Right lobe of liver (tissue), 4 donors: ENCODE data around the gene INPP5A.

Experiments
- POLR2A ChIP-seq: fragments of 450-650 bp; IDR thresholded peaks from one replicate; pipeline ENCODE4 v1.6.1; 2017; ENCODE audit warnings: antibody characterized with exemption, mild to moderate bottlenecking
- TF ChIP-seq, protein P1 (sequence below), 4 donors: fragments of 200-600 bp in 3 of 4; fragments of 450-650 bp in 1 of 4; IDR thresholded peaks; one replicate each; pipeline versions ENCODE4 v1.5.1 to v1.8.0; 2016 to 2022; ENCODE audit warnings: antibody characterized with exemption in 4 of 4, mild to moderate bottlenecking in 2 of 4
- donor health status: DM: no; HTN: no; CAD: no.
- donor health status: DM: no; HTN: no; CAD: no.
- donor health status: DM: no; HTN: yes; CAD: no.

DNA sequence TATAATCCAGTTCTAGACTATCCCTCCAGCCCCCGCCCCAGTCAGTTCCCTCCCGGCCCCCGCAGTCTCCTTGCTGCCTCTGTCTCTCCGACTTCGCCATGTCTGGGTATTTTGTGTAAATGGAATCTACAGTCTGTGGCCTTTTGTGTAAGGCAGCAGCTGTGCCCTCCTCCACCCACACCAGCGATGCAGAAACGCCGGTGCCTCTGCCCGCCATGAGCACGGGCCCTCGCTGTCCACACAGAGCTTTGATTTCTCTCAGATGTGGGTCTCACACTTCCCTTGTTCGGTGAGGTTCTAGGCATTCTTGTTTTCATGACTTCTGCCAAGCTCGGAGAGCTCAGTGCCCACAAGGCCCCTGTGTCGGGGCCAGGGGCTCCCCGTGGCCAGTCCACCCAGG lies 210.5 kb downstream of the INPP5A start:
- TF ChIP-seq, protein P1, sequence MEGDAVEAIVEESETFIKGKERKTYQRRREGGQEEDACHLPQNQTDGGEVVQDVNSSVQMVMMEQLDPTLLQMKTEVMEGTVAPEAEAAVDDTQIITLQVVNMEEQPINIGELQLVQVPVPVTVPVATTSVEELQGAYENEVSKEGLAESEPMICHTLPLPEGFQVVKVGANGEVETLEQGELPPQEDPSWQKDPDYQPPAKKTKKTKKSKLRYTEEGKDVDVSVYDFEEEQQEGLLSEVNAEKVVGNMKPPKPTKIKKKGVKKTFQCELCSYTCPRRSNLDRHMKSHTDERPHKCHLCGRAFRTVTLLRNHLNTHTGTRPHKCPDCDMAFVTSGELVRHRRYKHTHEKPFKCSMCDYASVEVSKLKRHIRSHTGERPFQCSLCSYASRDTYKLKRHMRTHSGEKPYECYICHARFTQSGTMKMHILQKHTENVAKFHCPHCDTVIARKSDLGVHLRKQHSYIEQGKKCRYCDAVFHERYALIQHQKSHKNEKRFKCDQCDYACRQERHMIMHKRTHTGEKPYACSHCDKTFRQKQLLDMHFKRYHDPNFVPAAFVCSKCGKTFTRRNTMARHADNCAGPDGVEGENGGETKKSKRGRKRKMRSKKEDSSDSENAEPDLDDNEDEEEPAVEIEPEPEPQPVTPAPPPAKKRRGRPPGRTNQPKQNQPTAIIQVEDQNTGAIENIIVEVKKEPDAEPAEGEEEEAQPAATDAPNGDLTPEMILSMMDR (IDR thresholded peaks at IDR 0.05), result no peak
- no peak for TF ChIP-seq POLR2A
